BE2C (cell line): Measurements from ENCODE around the gene ZFYVE28.

Experiments
- DNase-seq: peaks from one replicate; pipeline ENCODE4 v3.0.0-alpha.2; 2020
- H3K27me3 ChIP-seq: fragments of 250-450 bp; sonication (Bioruptor Pico); 2 replicates; pipeline ENCODE4 v1.5.1; 2020; ENCODE audit warnings: mild to moderate bottlenecking
- H3K36me3 ChIP-seq: fragments of 250-450 bp; sonication (Bioruptor Pico); 2 replicates; pipeline ENCODE4 v1.5.1; 2020; ENCODE audit warnings: mild to moderate bottlenecking
- H3K4me1 ChIP-seq: fragments of 250-450 bp; sonication (Bioruptor Pico); 2 replicates; pipeline ENCODE4 v1.5.1; 2020
- H3K4me3 ChIP-seq: 2 replicates; pipeline ENCODE4 v1.5.1; 2011; ENCODE audit warnings: low read depth, low read length
- H3K9me3 ChIP-seq: fragments of 250-450 bp; sonication (Bioruptor Pico); 2 replicates; pipeline ENCODE4 v1.5.1; 2020
- CTCF ChIP-seq: IDR thresholded peaks from 2 replicates; pipeline ENCODE4 v1.5.1; 2012; ENCODE audit warnings: mild to moderate bottlenecking, low read depth, low read length

Gene ZFYVE28

GRCh38 chr4:2354760-2355159 is 63.7 kb downstream of the ZFYVE28 start:
- no peaks in the 10 kb centered on the region for H3K36me3 ChIP-seq
- DNase-seq: no peak
- no peaks in the 10 kb centered on the region for H3K4me1 ChIP-seq
- H3K4me3 ChIP-seq: no peak overlapping the region
- H3K27me3 ChIP-seq: no peaks in the 10 kb centered on the region
- H3K9me3 ChIP-seq: no peaks in the 10 kb centered on the region
- no peak for TF ChIP-seq CTCF

DNA sequence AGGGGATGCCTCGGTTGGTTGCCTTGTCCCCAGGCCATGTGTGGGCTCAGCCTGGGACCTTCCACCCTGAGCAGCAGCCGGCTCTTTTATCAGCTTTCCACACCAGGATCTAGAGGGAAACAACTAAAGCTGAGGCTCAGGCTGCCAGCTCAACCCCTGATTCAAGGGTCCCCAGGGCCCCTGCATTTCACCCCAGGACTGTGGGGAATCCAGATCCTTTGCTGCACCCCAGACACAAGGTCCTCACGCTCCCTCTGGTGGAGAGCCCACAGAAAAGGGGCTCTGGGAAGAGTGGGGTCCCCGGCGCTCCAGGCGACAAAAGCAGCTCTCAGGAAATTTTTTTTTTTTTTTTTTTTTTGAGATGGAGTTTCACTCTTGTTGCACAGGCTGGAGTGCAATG is 64.3 kb downstream of the ZFYVE28 start:
- TF ChIP-seq CTCF: peak; percentile 43
- Histone ChIP-seq H3K4me3 (no peak overlapping the region), H3K4me1 (no peaks in the 10 kb centered on the region), H3K9me3 (no peaks in the 10 kb centered on the region), H3K36me3 (no peaks in the 10 kb centered on the region), H3K27me3 (no peaks in the 10 kb centered on the region)
- DNase-seq: peak; percentile 21

- Histone ChIP-seq H3K36me3 (no peaks in the 10 kb centered on the region), H3K4me3 (no peak overlapping the region), H3K27me3 (no peaks in the 10 kb centered on the region), H3K4me1 (no peaks in the 10 kb centered on the region), H3K9me3 (no peaks in the 10 kb centered on the region)
- no peak for TF ChIP-seq CTCF
- peak; percentile 33 for DNase-seq
These were observed 65.0 kb downstream of the ZFYVE28 start for GRCh38 chr4:2353222-2354107.

DNA sequence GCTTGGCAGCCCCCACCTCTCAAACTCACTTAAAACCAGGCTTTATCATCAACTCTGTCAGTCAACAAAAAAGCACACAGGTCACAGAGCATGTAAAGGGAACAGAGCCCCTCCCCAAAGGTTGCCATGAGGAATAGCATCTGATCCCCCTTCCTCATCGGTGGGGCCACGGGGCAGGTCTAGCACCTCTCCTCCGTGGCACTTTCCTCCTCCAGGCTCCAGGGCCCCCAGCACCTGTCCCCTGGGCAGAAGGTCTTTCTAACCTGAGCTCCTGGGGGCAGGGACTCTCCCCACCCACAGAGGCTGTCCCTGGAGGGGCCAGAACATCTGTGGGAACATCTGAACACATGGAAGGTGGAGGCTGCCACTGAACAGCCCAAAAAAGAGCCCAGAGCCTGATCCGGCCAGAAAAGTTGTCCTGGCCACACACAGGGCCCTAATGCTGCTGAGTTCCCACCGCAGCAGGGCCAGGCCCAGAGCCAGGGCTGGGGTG is 65.7 kb downstream of the ZFYVE28 start:
- no peaks in the 10 kb centered on the region for H3K36me3 ChIP-seq
- H3K9me3 ChIP-seq: no peaks in the 10 kb centered on the region
- peak; percentile 7 for DNase-seq
- TF ChIP-seq CTCF: no peak
- no peaks in the 10 kb centered on the region for H3K4me1 ChIP-seq
- H3K27me3 ChIP-seq: no peaks in the 10 kb centered on the region
- H3K4me3 ChIP-seq: no peak overlapping the region

DNA sequence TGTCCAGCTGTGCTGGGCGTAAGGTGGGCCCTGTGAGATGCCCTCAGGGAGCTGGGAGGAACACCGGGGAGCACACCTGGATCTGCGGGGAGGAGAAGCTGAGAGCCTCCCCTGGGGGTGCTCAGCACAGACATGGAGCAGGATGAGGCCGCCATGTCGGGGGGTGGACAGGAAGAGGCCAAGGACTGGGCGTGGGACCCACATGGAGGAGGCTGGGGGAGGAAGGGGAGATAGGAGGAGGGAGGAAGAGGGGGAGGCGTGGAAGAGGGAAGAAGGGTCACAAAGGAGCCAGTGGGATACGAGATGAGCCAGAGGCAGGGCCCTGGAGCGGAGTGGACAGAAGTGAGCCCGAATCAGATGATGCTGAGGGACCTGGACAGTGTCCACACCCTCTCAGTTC is 66.3 kb downstream of the ZFYVE28 start:
- no peak overlapping the region for H3K4me3 ChIP-seq
- H3K4me1 ChIP-seq: no peaks in the 10 kb centered on the region
- H3K36me3 ChIP-seq: no peaks in the 10 kb centered on the region
- H3K27me3 ChIP-seq: no peaks in the 10 kb centered on the region
- DNase-seq: peak; percentile 4
- H3K9me3 ChIP-seq: no peaks in the 10 kb centered on the region
- no peak for TF ChIP-seq CTCF

DNA sequence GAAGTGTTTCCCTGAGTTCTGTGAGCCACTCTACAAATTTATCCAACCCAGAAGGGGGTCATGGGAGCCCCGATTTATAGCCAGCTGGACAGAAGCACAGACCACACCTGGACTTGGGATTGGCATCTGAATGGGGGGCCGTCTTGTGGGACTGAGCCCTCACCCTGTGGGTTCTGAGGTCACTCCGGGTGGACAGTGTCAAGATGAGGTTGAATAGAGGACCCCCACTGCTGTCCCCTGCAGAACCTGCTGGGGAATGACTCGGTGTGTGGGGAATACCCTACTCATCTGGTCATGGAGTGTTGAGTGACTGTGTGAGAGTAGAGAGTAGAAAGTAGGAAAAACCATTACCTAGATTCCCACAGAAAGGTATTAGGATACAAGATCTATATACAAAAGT is 67.5 kb downstream of the ZFYVE28 start:
- Histone ChIP-seq H3K4me3 (no peak overlapping the region), H3K9me3 (no peaks in the 10 kb centered on the region), H3K36me3 (no peaks in the 10 kb centered on the region), H3K27me3 (no peaks in the 10 kb centered on the region), H3K4me1 (no peaks in the 10 kb centered on the region)
- no peak for TF ChIP-seq CTCF
- DNase-seq: no peak
